OCI-LY7 (cell line): ENCODE data around the gene TRMT61A. TPM values are rescaled to one million over a fixed set of nuclear protein-coding genes. Genes with fewer than 3 reads are reported as not detected.

Experiments used
- BruUV-seq: library from RNA; stranded (reverse); fragments of 400-500 nt; replicated peaks from 2 replicates; lab custom pipeline; 2021; lab: Mats Ljungman, UMichigan
- CTCF ChIA-PET: fragments of 300-600 bp; sonication (Branson Sonifier 250); formaldehyde crosslinking; loops from one replicate; lab custom pipeline; 2022; ENCODE audit warnings: antibody characterized with exemption; ENCODE audit not compliant: unreplicated experiment; lab: Charles Lee
- POLR2A ChIA-PET: fragments of 300-600 bp; sonication (Branson Sonifier 250); formaldehyde crosslinking; loops from one replicate; lab custom pipeline; 2022; ENCODE audit warnings: antibody characterized with exemption; lab: Charles Lee
- DNase-seq: peaks from one replicate; pipeline ENCODE4 v3.0.0-alpha.2; 2015; ENCODE audit warnings: low spot score
- H2AFZ ChIP-seq: fragments of 200-600 bp; sonication (generic), shearing (Covaris generic); 2 replicates; pipeline ENCODE4 v1.6.1; 2014; ENCODE audit warnings: mild to moderate bottlenecking, antibody characterized with exemption, low read length, moderate library complexity
- H3K27ac ChIP-seq: fragments of 200-600 bp; sonication (generic); 2 replicates; pipeline ENCODE4 v1.5.1; 2014; ENCODE audit warnings: mixed run types, low read depth, mild to moderate bottlenecking, moderate library complexity, low read length, inconsistent platforms; ENCODE audit not compliant: poor library complexity, severe bottlenecking
- H3K36me3 ChIP-seq: fragments of 200-600 bp; sonication (generic); 2 replicates; pipeline ENCODE4 v1.6.1; 2014; ENCODE audit warnings: mild to moderate bottlenecking, antibody characterized with exemption, low read length, moderate library complexity, mixed read lengths; ENCODE audit not compliant: insufficient read depth
- H3K4me1 ChIP-seq: fragments of 200-600 bp; sonication (generic); 2 replicates; pipeline ENCODE4 v1.5.1; 2014; ENCODE audit warnings: mild to moderate bottlenecking, low read length; ENCODE audit not compliant: insufficient read depth, poor library complexity, severe bottlenecking
- H3K4me2 ChIP-seq: fragments of 200-600 bp; sonication (generic); 2 replicates; pipeline ENCODE4 v1.6.1; 2014; ENCODE audit warnings: mild to moderate bottlenecking, low read length
- H3K4me3 ChIP-seq: fragments of 200-600 bp; sonication (generic); 2 replicates; pipeline ENCODE4 v1.5.1; 2014; ENCODE audit warnings: mild to moderate bottlenecking, low read depth, low read length; ENCODE audit not compliant: poor library complexity, severe bottlenecking
- H3K79me2 ChIP-seq: fragments of 200-600 bp; sonication (generic); 2 replicates; pipeline ENCODE4 v1.6.1; 2016; ENCODE audit warnings: low read depth, mild to moderate bottlenecking, low read length, moderate library complexity, mixed read lengths; ENCODE audit not compliant: insufficient read depth
- H3K9me2 ChIP-seq: fragments of 200-600 bp; sonication (generic); 2 replicates; pipeline ENCODE4 v1.6.1; 2016; ENCODE audit warnings: mild to moderate bottlenecking, low read length, mixed read lengths; ENCODE audit not compliant: insufficient read depth
- H3K9me3 ChIP-seq: fragments of 200-600 bp; sonication (generic); 2 replicates; pipeline ENCODE4 v1.6.1; 2014; ENCODE audit warnings: mild to moderate bottlenecking, mixed run types, low read length, mixed read lengths
- H4K20me1 ChIP-seq: fragments of 200-600 bp; sonication (generic); 2 replicates; pipeline ENCODE4 v1.6.1; 2014; ENCODE audit warnings: mild to moderate bottlenecking, antibody characterized with exemption, low read length, moderate library complexity, mixed read lengths; ENCODE audit not compliant: insufficient read depth
- EZH2phosphoT487 ChIP-seq: fragments of 200-600 bp; sonication (generic); IDR thresholded peaks from 2 replicates; pipeline ENCODE4 v1.6.1; 2018; ENCODE audit warnings: low read depth, borderline replicate concordance, mild to moderate bottlenecking, mixed run types, antibody characterized with exemption, low read length, moderate library complexity, mixed read lengths
- intact Hi-C: fragments of 100-400 bp; cut with micrococcal nuclease; formaldehyde crosslinking; loops from one replicate; pipeline ENCODE4 v1.10.0; 2022; ENCODE audit not compliant: unreplicated experiment
- total RNA-seq, 2 experiments: library from RNA; depleted of rRNA in 1 of 2; stranded (reverse); fragments of >200 nt in 1 of 2; shearing (Covaris generic) in 1 of 2; gene quantifications; 2 replicates each; pipeline ENCODE4 v1.2.3, GENCODE V29; 2014 to 2022
- TF ChIP-seq, protein P1 (sequence below): fragments of 200-600 bp; sonication (generic); conservative IDR thresholded peaks from 2 replicates; pipeline ENCODE4 v1.5.1; 2014; ENCODE audit warnings: mild to moderate bottlenecking, antibody characterized with exemption, low read length, moderate library complexity, mixed read lengths

The TRMT61A gene
- total RNA-seq, 2 experiments from 2014 or later = 13.1 to 17.1 TPM

DNA sequence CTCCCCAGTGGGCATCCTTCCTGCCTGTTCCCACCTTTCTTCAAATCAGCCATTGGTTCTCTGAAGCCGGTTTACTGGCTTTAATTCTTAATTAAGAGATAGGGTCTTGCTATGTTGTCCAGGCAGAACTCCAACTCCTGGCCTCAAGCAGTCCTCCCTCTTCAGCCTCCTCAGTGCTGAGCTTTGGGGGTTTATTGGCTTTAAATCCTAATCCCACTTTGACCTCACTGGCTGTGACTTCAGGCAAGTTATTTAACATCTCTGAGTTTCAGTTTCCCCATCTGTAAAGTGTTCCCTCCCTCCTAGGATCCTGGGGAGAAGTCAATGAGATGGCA, 2.1 kb upstream of the TRMT61A start:
- H4K20me1 ChIP-seq = no peaks in the 10 kb centered on the region
- H3K4me1 ChIP-seq = peaks cover 28% of the 10 kb centered on the region
- peaks cover 18% of the 10 kb centered on the region; the same call in 1 of the 2 replicates for H3K36me3 ChIP-seq
- no peaks in the 10 kb centered on the region for H3K9me2 ChIP-seq
- no peak for DNase-seq
- no peak overlapping the region for H3K27ac ChIP-seq
- CTCF ChIA-PET = no interaction called here
- BruUV-seq = no TSS peak
- peak overlapping the region; percentile 100; the same call in 1 of the 2 replicates for H3K4me2 ChIP-seq
- peaks cover 27% of the 10 kb centered on the region for H3K79me2 ChIP-seq
- H2AFZ ChIP-seq = no peak overlapping the region
- TF ChIP-seq, protein P1, sequence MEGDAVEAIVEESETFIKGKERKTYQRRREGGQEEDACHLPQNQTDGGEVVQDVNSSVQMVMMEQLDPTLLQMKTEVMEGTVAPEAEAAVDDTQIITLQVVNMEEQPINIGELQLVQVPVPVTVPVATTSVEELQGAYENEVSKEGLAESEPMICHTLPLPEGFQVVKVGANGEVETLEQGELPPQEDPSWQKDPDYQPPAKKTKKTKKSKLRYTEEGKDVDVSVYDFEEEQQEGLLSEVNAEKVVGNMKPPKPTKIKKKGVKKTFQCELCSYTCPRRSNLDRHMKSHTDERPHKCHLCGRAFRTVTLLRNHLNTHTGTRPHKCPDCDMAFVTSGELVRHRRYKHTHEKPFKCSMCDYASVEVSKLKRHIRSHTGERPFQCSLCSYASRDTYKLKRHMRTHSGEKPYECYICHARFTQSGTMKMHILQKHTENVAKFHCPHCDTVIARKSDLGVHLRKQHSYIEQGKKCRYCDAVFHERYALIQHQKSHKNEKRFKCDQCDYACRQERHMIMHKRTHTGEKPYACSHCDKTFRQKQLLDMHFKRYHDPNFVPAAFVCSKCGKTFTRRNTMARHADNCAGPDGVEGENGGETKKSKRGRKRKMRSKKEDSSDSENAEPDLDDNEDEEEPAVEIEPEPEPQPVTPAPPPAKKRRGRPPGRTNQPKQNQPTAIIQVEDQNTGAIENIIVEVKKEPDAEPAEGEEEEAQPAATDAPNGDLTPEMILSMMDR = no peak
- TF ChIP-seq EZH2phosphoT487 = no peak
- H3K4me3 ChIP-seq = no peak overlapping the region
- POLR2A ChIA-PET = interaction anchor here (0.5 kb wide), 1 partner anchor 131 kb away, joined by 3 read pairs; no protein-coding TSS in a partner anchor
- intact Hi-C loops = no loop called here
- no peaks in the 10 kb centered on the region for H3K9me3 ChIP-seq

DNA sequence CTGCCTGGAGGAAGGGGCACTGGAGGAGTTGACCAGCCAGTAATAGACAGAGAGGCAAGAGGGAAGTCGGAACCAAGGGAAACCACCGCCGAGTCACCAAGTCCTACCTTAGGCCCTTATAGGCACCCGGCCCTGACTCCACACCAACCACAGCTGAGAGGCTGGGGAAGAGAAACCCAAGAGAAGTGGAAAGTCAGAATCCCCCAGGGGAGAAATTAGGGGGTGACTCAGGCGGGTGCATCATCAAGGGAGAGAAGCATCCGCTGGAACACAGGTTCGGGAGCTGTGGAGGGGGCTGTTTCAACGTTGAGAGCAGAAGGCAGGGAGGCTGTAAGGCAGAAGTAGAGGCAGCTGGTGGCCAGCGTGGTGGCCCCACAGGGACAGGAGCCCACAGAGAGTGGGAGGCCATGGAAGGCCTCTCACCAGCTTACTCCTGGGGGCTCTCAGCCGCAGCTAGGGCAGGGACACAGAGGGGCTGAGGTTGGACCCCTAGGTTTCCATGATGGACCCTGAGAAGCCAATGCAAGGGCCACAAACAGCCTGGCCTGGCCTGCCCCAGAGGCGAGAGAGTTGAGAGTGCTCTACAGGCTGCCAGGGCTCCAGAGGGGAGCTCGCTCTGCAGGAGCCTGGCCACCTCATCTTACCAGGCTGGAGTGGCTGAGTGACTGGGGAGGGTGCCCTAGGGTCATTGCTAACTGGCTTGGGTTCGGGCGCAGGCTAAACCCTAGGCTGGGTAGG, 1.4 kb upstream of the TRMT61A start:
- no peak overlapping the region for H3K27ac ChIP-seq

More for the DNA sequence above, 1.4 kb upstream of the TRMT61A start:
- ChIA-PET CTCF (interaction anchor here (0.5 to 1.5 kb wide), 3 partner anchors 10 to 758 kb away, joined by 3 read pairs; no protein-coding TSS in a partner anchor), POLR2A (interaction anchor here (0.6 kb wide), 1 partner anchor 36 kb away, joined by 3 read pairs; no protein-coding TSS in a partner anchor)
- intact Hi-C loops = no loop called here
- no peaks in the 10 kb centered on the region for H3K9me3 ChIP-seq
- H3K79me2 ChIP-seq = peaks cover 27% of the 10 kb centered on the region
- BruUV-seq = no TSS peak
- H4K20me1 ChIP-seq = no peaks in the 10 kb centered on the region
- no peak for TF ChIP-seq EZH2phosphoT487
- TF ChIP-seq, protein P1 = no peak
- DNase-seq = peak; percentile 45
- H3K9me2 ChIP-seq = no peaks in the 10 kb centered on the region
- no peak overlapping the region for H2AFZ ChIP-seq
- peaks cover 24% of the 10 kb centered on the region; the same call in 1 of the 2 replicates for H3K36me3 ChIP-seq
- peak overlapping the region; percentile 92 for H3K4me3 ChIP-seq
- peak overlapping the region; percentile 100 for H3K4me2 ChIP-seq
- H3K4me1 ChIP-seq = peaks cover 28% of the 10 kb centered on the region
